GM19193 (cell line): ENCODE results near the gene KREMEN2.

Experiments
- POLR2A ChIP-seq: IDR thresholded peaks from 4 replicates; pipeline ENCODE4 v1.6.1; 2011; ENCODE audit not compliant: insufficient read depth, insufficient read length; ENCODE audit errors: extremely low read depth

The KREMEN2 gene

GRCh38 chr16:2968738-2969544 is 4.9 kb downstream of the KREMEN2 start, which contains the start of gene PAQR4:
PAQR4 (plus strand) TSS chr16:2969348; CDS start chr16:2969675, 327 bp downstream.
- peak; percentile 57 for TF ChIP-seq POLR2A

- peak; percentile 40 for TF ChIP-seq POLR2A
Measured at GRCh38 chr16:2969545-2970521, 5.8 kb downstream of the KREMEN2 start.

DNA sequence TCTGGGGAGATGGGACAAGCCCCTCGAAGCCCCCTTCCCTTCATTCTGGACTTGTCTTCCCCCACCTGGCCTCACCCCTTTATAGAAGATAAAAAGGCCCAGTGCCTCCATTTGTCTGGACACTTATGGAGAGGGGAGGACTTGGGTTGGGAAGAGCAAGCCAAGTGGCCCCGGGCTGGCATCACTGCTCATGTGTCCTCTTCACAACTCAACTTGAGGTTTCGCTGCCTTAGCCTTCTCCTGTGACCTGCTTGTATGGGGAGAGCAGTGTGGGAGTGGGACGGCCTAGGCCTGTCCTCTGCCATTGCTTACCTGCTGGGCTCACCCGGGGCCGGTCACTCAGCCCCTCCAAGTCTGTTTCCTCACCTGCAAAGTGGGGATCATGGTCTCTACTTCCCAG is 6.5 kb downstream of the KREMEN2 start:
- TF ChIP-seq POLR2A = no peak

DNA sequence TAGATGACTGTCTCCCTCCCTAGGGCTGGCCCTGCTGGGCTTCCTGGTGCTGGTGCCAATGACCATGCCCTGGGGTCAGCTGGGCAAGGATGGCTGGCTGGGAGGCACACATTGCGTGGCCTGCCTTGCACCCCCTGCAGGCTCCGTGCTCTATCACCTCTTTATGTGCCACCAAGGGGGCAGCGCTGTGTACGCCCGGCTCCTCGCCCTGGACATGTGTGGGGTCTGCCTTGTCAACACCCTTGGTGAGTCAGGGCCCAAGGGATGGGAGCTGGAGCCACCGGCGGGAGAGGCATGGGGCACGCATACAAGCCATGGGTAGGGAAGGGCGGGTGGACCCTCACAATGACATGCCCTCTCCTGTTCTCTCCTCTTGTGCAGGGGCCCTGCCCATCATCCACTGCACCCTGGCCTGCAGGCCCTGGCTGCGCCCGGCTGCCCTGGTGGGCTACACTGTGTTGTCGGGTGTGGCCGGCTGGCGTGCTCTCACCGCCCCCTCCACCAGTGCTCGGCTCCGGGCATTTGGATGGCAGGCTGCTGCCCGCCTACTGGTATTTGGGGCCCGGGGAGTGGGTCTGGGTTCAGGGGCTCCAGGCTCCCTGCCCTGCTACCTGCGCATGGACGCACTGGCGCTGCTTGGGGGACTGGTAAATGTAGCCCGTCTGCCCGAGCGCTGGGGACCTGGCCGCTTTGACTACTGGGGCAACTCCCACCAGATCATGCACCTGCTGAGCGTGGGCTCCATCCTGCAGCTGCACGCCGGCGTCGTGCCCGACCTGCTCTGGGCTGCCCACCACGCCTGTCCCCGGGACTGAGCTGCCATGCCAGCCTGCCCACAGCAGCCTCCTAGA is 7.3 kb downstream of the KREMEN2 start:
- no peak for TF ChIP-seq POLR2A

- no peak for TF ChIP-seq POLR2A
Measured at GRCh38 chr16:2971985-2972784, 8.1 kb downstream of the KREMEN2 start.

GRCh38 chr16:2973093-2973492 is 9.0 kb downstream of the KREMEN2 start:
- TF ChIP-seq POLR2A = peak; percentile 26

- no peak for TF ChIP-seq POLR2A
Measured at GRCh38 chr16:2973605-2974318, 9.7 kb downstream of the KREMEN2 start.

DNA sequence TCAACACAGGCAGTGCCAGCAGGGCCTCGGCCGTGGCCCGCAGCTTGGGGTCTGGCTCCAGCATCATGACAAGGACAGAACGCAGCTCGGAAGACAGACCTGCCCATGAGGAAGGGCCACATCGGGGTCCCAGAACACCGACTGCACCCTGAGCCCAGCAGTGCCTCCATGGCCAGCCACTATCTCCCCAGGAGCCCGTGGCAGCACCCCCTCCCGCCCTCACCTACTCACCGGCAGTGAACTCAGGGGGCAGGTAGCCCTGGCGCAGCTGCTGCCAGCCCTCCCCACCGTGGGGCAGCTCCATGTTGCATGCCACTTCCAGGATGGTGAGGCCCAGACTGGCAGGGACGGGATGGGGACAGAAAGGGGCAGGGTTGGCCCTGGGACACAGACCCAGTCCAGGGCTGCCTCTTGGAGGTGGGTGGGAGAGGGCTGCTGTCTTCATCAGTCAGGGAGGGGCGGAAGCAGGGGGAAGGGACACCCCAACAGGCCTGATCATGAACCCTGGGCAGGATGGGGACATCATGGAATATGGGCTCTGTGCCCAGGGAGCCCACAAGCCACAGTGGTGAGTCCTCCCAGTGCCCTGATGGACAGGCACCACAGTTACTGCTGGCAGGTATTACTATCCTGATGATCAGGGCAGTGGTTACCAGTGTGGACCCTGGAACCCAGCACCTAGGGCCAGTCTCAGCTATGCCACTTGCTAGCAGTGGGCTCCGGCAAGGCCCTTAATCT is 10.4 kb downstream of the KREMEN2 start:
- no peak for TF ChIP-seq POLR2A

DNA sequence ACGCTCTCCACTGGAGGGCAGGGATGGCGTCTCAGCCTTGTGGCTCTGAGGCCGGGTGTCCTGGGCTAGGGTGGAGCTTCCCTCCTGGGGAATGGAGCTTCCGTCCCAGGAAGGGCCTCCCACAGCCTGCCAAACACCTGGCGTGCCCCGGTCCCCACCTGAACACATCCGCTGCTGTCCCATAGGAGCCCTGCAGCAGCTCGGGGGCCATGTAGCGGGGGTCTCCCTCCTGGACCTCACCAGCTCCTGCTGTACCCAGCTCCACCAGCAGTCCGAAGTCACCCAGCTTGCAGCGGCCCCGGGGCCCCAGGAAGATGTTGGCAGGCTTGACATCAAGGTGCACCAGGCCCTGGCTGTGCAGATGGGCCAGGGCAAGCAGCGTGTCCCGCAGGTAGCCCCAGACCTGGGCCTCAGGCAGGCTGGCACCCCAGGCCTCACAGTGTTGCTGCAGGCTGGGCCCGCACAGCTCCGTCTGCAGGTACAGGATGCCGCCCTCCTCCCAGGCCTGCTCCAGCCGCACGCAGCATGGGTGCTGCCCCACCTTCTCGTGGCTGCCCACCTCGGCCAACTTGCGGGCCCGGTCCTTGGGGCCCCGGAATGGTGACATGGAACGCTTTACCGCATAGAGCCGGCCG is 11.2 kb downstream of the KREMEN2 start:
- no peak for TF ChIP-seq POLR2A

DNA sequence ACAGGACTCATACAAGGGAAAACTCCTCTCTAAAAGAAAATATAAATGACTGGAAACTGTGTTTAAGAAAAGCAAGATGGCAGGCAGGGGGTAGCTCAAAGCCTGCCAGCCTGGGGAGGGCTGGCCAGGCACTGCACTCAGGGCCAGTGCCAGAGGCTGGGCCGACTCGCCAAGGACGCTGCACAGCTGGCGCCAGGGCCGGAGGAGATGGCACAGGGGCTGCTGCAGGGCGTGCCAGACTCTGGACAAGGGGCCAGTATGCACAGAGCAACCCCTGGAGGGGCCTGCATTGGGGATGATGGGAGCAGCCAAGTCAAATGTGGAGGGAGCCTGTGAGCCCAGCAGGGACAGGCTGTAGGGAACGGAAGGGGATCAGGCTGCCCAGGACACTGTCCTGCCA is 12.1 kb downstream of the KREMEN2 start:
- no peak for TF ChIP-seq POLR2A

GRCh38 chr16:2976673-2977072 is 12.6 kb downstream of the KREMEN2 start:
- TF ChIP-seq POLR2A = no peak

DNA sequence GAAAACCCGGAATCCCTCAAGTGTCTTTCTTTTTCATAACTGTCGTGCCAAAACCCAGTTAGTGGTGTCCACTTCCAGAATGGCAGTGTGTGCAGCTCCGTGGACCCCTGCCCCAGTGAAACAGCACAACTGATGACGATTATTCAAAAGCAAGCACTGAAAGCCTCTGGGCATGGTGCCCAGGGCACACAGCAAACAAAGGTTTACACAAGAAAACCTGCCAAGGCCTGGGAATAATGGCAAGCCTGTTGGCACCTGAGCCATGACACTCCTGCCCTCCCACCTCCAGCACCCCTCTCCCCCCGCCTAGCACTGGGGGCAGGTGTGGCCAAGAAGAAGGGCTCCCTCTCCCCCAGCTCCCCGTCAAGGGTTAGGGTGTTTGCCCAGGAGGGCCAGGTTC is 13.4 kb downstream of the KREMEN2 start:
- no peak for TF ChIP-seq POLR2A
